CD8-positive, alpha-beta memory T cell (primary cell): Measurements from ENCODE around the gene SLC2A4RG. TPM values are rescaled to one million over a fixed set of nuclear protein-coding genes. Genes with fewer than 3 reads are reported as not detected.

Source experiments
- CTCF ChIA-PET: fragments of 350-600 bp; sonication (Branson Sonifier 250); formaldehyde crosslinking; loops from one replicate; lab custom pipeline; 2021; ENCODE audit warnings: antibody characterized with exemption; lab: Charles Lee
- POLR2A ChIA-PET: fragments of 350-600 bp; sonication (Branson Sonifier 250); formaldehyde crosslinking; loops from one replicate; lab custom pipeline; 2021; ENCODE audit warnings: antibody characterized with exemption; lab: Charles Lee
- DNase-seq, 5 donors: peaks; one replicate each; pipeline versions ENCODE4 v3.0.0 to v3.0.0-alpha.2; 2020 to 2022; ENCODE audit warnings: mixed read lengths in 1 of 5
- H3K27ac ChIP-seq: one replicate; pipeline ENCODE4 v1.7.0; 2013; ENCODE audit warnings: low read depth, mild to moderate bottlenecking, low read length, moderate library complexity
- H3K27me3 ChIP-seq: 2 replicates; pipeline ENCODE4 v1.7.0; 2013; ENCODE audit warnings: low read length, mild to moderate bottlenecking; ENCODE audit not compliant: insufficient read depth, poor library complexity, severe bottlenecking
- H3K36me3 ChIP-seq: 2 replicates; pipeline ENCODE4 v1.7.0; 2013; ENCODE audit warnings: mild to moderate bottlenecking, low read length, moderate library complexity; ENCODE audit not compliant: insufficient read depth
- H3K4me1 ChIP-seq: 2 replicates; pipeline ENCODE4 v1.7.0; 2013; ENCODE audit warnings: mild to moderate bottlenecking, low read length, moderate library complexity; ENCODE audit not compliant: insufficient read depth
- H3K4me3 ChIP-seq: 2 replicates; pipeline ENCODE4 v1.7.0; 2013; ENCODE audit warnings: mild to moderate bottlenecking, low read length
- H3K9me3 ChIP-seq: 2 replicates; pipeline ENCODE4 v1.7.0; 2013; ENCODE audit warnings: mild to moderate bottlenecking, low read length
- H3K27ac Mint-ChIP-seq, 8 donors: one replicate each; pipeline ENCODE4 v1.8.0; 2020 to 2021; ENCODE audit warnings: mixed read lengths in 8 of 8, mild to moderate bottlenecking in 6 of 8, inconsistent platforms in 3 of 8, moderate library complexity in 3 of 8
- H3K27me3 Mint-ChIP-seq, 2 donors: one replicate each; pipeline ENCODE4 v1.8.0; 2020 to 2021; ENCODE audit warnings: mixed read lengths in 2 of 2, mild to moderate bottlenecking in 1 of 2, moderate library complexity in 1 of 2
- H3K36me3 Mint-ChIP-seq, 3 donors: one replicate each; pipeline ENCODE4 v1.8.0; 2020 to 2021; ENCODE audit warnings: mixed read lengths in 3 of 3, inconsistent platforms in 1 of 3, mild to moderate bottlenecking in 1 of 3
- H3K4me1 Mint-ChIP-seq, 3 donors: one replicate each; pipeline ENCODE4 v1.8.0; 2020 to 2021; ENCODE audit warnings: mixed read lengths in 3 of 3, inconsistent platforms in 1 of 3, mild to moderate bottlenecking in 1 of 3
- H3K4me3 Mint-ChIP-seq, 7 donors: one replicate each; pipeline ENCODE4 v1.8.0; 2020 to 2021; ENCODE audit warnings: mixed read lengths in 7 of 7, mild to moderate bottlenecking in 6 of 7, moderate library complexity in 4 of 7, inconsistent platforms in 2 of 7
- H3K9me3 Mint-ChIP-seq, 5 donors: one replicate each; pipeline ENCODE4 v1.8.0; 2020 to 2022; ENCODE audit warnings: mixed read lengths in 5 of 5, mild to moderate bottlenecking in 3 of 5, moderate library complexity in 2 of 5, inconsistent platforms in 1 of 5
- polyA plus RNA-seq: library from polyadenylated mRNA; unstranded; fragments of 300-500 nt; fragmentation: Illumina TruSeq; gene quantifications from one replicate; pipeline ENCODE4 v1.2.3, GENCODE V29; 2021
- total RNA-seq, 2 experiments: library from RNA; stranded (reverse); gene quantifications; one replicate each; pipeline ENCODE4 v1.2.3, GENCODE V29; 2021

Gene SLC2A4RG
- total and polyA plus RNA-seq, 3 experiments from 2014 or later, result 7.8 to 40.6 (median 37.5) TPM

- no peaks in the 10 kb centered on the region for H3K9me3 ChIP-seq
- H3K27ac Mint-ChIP-seq, result peak overlapping the region in 1 of 8 donors; percentile 63
- peaks cover 0 to 4% (median 0%) of the 10 kb centered on the region in 5 donors for H3K9me3 Mint-ChIP-seq
- H3K27me3 ChIP-seq, result no peaks in the 10 kb centered on the region
- peak in 1 of 5 donors; percentile 45 for DNase-seq
- no peak overlapping the region for H3K27ac ChIP-seq
- H3K27me3 Mint-ChIP-seq, result peaks cover 0 to 2% of the 10 kb centered on the region in 2 donors
- H3K4me3 ChIP-seq, result no peak overlapping the region
- H3K36me3 ChIP-seq, result no peaks in the 10 kb centered on the region
- ChIA-PET POLR2A (interaction anchor here (0.6 to 1.2 kb wide), 3 partner anchors 9 to 84 kb away, joined by 3 to 6 read pairs (median 4); partner anchors contain the start of genes ARFRP1, LIME1 and ZGPAT), CTCF (interaction anchor here (0.8 to 1.3 kb wide), 4 partner anchors 9 to 39 kb away, joined by 3 to 8 read pairs (median 4); partner anchors contain the start of genes ARFRP1, LIME1 and ZGPAT)
- peak overlapping the region in 2 of 7 donors; percentile 15 to 72 for H3K4me3 Mint-ChIP-seq
- H3K4me1 ChIP-seq, result peaks cover 22% of the 10 kb centered on the region
- H3K4me1 Mint-ChIP-seq, result peaks cover 0 to 47% (median 7%) of the 10 kb centered on the region in 3 donors
- peaks cover 0 to 8% (median 0%) of the 10 kb centered on the region in 3 donors for H3K36me3 Mint-ChIP-seq
Observed at GRCh38 chr20:63697868-63698545, 41.6 kb upstream of the SLC2A4RG start.

GRCh38 chr20:63698739-63699465, 40.7 kb upstream of the SLC2A4RG start:
- Histone ChIP-seq H3K4me1 (peaks cover 22% of the 10 kb centered on the region), H3K27me3 (no peaks in the 10 kb centered on the region), H3K4me3 (no peak overlapping the region), H3K27ac (no peak overlapping the region), H3K36me3 (no peaks in the 10 kb centered on the region), H3K9me3 (no peaks in the 10 kb centered on the region)
- POLR2A ChIA-PET, result interaction anchor here (0.5 to 1.5 kb wide), 5 partner anchors 9 to 83 kb away, joined by 3 to 6 read pairs (median 3); partner anchors contain the start of genes ARFRP1, LIME1 and ZGPAT
- H3K9me3 Mint-ChIP-seq, result peaks cover 0 to 2% (median 0%) of the 10 kb centered on the region in 5 donors
- no peak overlapping the region for H3K4me3 Mint-ChIP-seq
- H3K4me1 Mint-ChIP-seq, result peaks cover 0 to 44% (median 5%) of the 10 kb centered on the region in 3 donors
- CTCF ChIA-PET, result interaction anchor here (0.9 to 1.2 kb wide), 2 partner anchors 9 to 14 kb away, joined by 4 to 5 read pairs; partner anchors contain the start of genes ARFRP1 and ZGPAT
- no peaks in the 10 kb centered on the region for H3K27me3 Mint-ChIP-seq
- H3K27ac Mint-ChIP-seq, result no peak overlapping the region
- peak in 1 of 5 donors; percentile 56 for DNase-seq
- peaks cover 0 to 9% (median 0%) of the 10 kb centered on the region in 3 donors for H3K36me3 Mint-ChIP-seq

- H3K4me3 Mint-ChIP-seq, result no peak overlapping the region
- ChIA-PET CTCF (no interaction called here), POLR2A (interaction anchor here (1.5 kb wide), 1 partner anchor 18 kb away, joined by 3 read pairs; no protein-coding TSS in a partner anchor)
- Histone ChIP-seq H3K9me3 (no peaks in the 10 kb centered on the region), H3K27ac (no peak overlapping the region), H3K4me3 (no peak overlapping the region), H3K36me3 (peaks cover 2% of the 10 kb centered on the region), H3K4me1 (peaks cover 22% of the 10 kb centered on the region), H3K27me3 (no peaks in the 10 kb centered on the region)
- peak overlapping the region in 1 of 8 donors; percentile 71 for H3K27ac Mint-ChIP-seq
- peaks cover 0 to 2% (median 0%) of the 10 kb centered on the region in 5 donors for H3K9me3 Mint-ChIP-seq
- peaks cover 0 to 15% (median 0%) of the 10 kb centered on the region in 3 donors for H3K36me3 Mint-ChIP-seq
- peaks cover 0 to 43% (median 5%) of the 10 kb centered on the region in 3 donors for H3K4me1 Mint-ChIP-seq
- peak in 1 of 5 donors; percentile 43 for DNase-seq
- no peaks in the 10 kb centered on the region for H3K27me3 Mint-ChIP-seq
Observed at GRCh38 chr20:63699466-63700198, 39.9 kb upstream of the SLC2A4RG start.

GRCh38 chr20:63700199-63701050, 39.2 kb upstream of the SLC2A4RG start:
- Histone ChIP-seq H3K36me3 (peaks cover 10% of the 10 kb centered on the region), H3K4me3 (no peak overlapping the region), H3K27ac (no peak overlapping the region), H3K27me3 (no peaks in the 10 kb centered on the region), H3K4me1 (peaks cover 22% of the 10 kb centered on the region), H3K9me3 (no peaks in the 10 kb centered on the region)
- ChIA-PET POLR2A (interaction anchor here (1.5 kb wide), 1 partner anchor 19 kb away, joined by 3 read pairs; no protein-coding TSS in a partner anchor), CTCF (no interaction called here)
- Mint-ChIP-seq H3K4me1 (peaks cover 3 to 47% (median 8%) of the 10 kb centered on the region in 3 donors), H3K27me3 (no peaks in the 10 kb centered on the region), H3K27ac (peak overlapping the region in 1 of 8 donors; percentile 40), H3K36me3 (peaks cover 0 to 23% (median 3%) of the 10 kb centered on the region in 3 donors), H3K4me3 (no peak overlapping the region), H3K9me3 (peaks cover 0 to 2% (median 0%) of the 10 kb centered on the region in 5 donors)
- DNase-seq, result peak in 1 of 5 donors; percentile 42

GRCh38 chr20:63701051-63701328, 38.6 kb upstream of the SLC2A4RG start:
- H3K36me3 ChIP-seq, result peaks cover 16% of the 10 kb centered on the region
- no peak overlapping the region for H3K27ac ChIP-seq
- no peak overlapping the region for H3K4me3 ChIP-seq
- DNase-seq, result no peak
- Mint-ChIP-seq H3K27ac (no peak overlapping the region), H3K36me3 (peaks cover 0 to 28% (median 3%) of the 10 kb centered on the region in 3 donors), H3K4me1 (peaks cover 3 to 48% (median 8%) of the 10 kb centered on the region in 3 donors), H3K27me3 (no peaks in the 10 kb centered on the region), H3K9me3 (peaks cover 0 to 2% (median 0%) of the 10 kb centered on the region in 5 donors), H3K4me3 (no peak overlapping the region)
- CTCF ChIA-PET, result no interaction called here
- no peaks in the 10 kb centered on the region for H3K9me3 ChIP-seq
- no peaks in the 10 kb centered on the region for H3K27me3 ChIP-seq
- H3K4me1 ChIP-seq, result peaks cover 23% of the 10 kb centered on the region
- POLR2A ChIA-PET, result no interaction called here

- Mint-ChIP-seq H3K9me3 (no peaks in the 10 kb centered on the region), H3K4me3 (no peak overlapping the region), H3K27me3 (no peaks in the 10 kb centered on the region), H3K36me3 (peaks cover 0 to 31% (median 3%) of the 10 kb centered on the region in 3 donors), H3K27ac (no peak overlapping the region), H3K4me1 (peaks cover 5 to 45% (median 8%) of the 10 kb centered on the region in 3 donors)
- CTCF ChIA-PET, result interaction anchor here (0.6 to 1.7 kb wide), 2 partner anchors 60 to 164 kb away, joined by 3 to 4 read pairs; no protein-coding TSS in a partner anchor
- Histone ChIP-seq H3K9me3 (no peaks in the 10 kb centered on the region), H3K4me3 (no peak overlapping the region), H3K27ac (no peak overlapping the region), H3K27me3 (no peaks in the 10 kb centered on the region), H3K4me1 (peaks cover 23% of the 10 kb centered on the region), H3K36me3 (peaks cover 21% of the 10 kb centered on the region)
- DNase-seq, result no peak
- POLR2A ChIA-PET, result no interaction called here
Observed at GRCh38 chr20:63701329-63702035, 38.1 kb upstream of the SLC2A4RG start.
